HG03175 (cell line): Measurements from ENCODE around the gene KLHDC10.
"Not testable (repeated sequence)": the region's sequence is repeated elsewhere in the genome, so short reads cannot be mapped to it uniquely, and the experiment has no call there.

Source experiments
- ATAC-seq: cut with Tn5 transposase; IDR thresholded peaks from one replicate; pipeline ENCODE4 v1.9.1; 2021; ENCODE audit warnings: mild to moderate bottlenecking, moderate library complexity; ENCODE audit not compliant: unreplicated experiment

Gene KLHDC10

GRCh38 chr7:130071701-130072622, 1.6 kb downstream of the KLHDC10 start:
- ATAC-seq, result peak; percentile 35

- ATAC-seq, result no peak
Measured at GRCh38 chr7:130079846-130080394, 9.6 kb downstream of the KLHDC10 start.

DNA sequence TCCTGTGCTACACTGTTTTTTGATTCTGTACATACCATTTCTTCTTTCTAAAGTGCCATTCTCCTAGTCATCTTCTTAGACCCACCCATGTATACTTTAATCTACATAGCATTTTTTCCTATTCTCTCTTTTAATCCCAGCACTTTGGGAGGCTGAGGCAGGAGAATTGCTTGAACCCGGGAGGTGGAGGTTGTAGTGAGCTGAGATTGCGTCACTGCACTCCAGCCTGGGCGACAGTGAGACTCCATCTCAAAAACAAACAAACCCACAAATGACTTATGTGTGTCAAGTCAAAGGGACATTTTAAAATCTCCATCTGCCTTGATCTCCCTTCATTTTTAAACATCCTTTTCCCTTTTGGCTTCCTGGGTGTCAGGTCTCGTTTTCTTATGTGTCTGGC, 13.2 kb downstream of the KLHDC10 start:
- ATAC-seq, result not testable (repeated sequence)

DNA sequence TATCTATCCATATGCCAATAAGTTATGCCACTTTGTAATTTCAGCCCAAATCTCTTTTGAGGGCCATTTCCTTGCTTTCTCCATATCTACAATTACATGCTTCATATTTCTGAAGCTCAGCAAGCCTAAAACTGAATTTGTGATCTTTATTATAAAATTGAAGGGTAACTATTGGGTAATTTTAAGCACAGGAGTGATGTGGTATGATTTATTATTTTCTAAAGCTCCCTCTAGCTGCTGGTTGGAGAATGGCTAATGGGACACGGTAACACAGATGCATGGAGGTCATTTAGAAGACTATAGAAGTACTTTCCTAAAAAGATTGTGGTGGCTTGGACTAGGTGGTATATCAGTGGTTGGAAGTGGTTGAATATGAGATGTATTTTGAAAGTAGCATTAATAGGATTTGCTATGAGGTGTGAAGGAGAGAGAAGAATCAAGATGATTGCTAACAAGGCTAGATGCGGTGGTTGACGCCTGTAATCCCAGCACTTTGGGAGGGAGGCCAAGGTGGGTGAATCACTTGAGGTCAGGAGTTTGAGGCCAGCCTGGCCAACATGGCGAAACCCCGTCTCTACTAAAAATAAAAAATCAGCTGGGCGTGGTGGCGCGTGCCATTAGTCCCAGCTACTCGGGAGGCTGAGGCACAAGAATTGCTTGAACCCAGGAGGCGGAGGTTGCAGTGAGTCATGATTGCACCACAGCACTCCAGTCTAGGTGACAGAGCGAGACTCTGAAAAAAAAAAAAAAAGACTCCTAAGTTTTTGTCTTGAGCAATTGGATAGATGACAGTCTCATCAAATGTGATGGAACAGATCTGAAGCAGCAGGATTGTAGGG, 13.9 kb downstream of the KLHDC10 start:
- ATAC-seq, result no peak

- not testable (repeated sequence) for ATAC-seq
Measured at GRCh38 chr7:130085235-130085634, 14.9 kb downstream of the KLHDC10 start.

- ATAC-seq, result no peak
Measured at GRCh38 chr7:130086938-130087337, 16.6 kb downstream of the KLHDC10 start.

DNA sequence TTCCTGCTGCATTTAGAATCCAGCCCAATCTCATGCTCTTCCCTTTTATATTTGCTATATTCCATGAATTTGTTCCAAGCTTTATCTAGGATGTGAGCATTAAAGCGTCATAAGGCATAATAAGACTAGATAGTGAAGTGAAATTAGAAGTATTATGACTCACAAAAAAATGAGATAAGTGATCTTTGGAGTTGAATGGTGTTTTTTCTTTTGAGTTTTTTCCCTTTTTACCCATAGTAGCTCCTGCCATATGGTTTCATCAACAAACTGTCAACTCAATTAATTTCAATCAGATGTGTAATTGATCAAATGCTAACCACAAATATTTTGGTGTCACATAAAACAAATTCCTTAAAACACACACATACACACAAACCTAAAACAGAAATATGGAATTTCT, 17.0 kb downstream of the KLHDC10 start:
- no peak for ATAC-seq

- peak; percentile 56 for ATAC-seq
Measured at GRCh38 chr7:130090745-130091532, 20.6 kb downstream of the KLHDC10 start.

- ATAC-seq, result no peak
Measured at GRCh38 chr7:130091999-130092398, 21.7 kb downstream of the KLHDC10 start.

DNA sequence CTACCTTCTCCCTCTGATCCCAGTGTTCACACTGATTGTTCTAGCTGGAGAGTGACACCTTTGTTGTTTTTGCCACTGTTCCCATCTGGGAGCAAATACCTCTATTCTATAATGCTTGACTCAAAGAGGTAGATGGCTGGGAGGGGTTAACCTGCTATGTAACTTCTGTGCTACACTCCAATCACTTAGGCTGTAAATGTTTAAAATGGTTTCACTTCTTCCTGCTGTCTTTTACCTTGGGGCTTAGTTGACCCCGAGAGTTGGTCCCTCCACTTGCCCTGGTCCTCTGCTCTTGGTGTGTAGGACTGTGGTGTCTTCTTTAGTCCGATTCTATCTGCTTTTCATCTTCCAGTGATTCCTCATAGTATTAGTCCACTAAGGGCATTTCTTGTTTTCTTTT, 22.3 kb downstream of the KLHDC10 start:
- peak; percentile 56 for ATAC-seq

DNA sequence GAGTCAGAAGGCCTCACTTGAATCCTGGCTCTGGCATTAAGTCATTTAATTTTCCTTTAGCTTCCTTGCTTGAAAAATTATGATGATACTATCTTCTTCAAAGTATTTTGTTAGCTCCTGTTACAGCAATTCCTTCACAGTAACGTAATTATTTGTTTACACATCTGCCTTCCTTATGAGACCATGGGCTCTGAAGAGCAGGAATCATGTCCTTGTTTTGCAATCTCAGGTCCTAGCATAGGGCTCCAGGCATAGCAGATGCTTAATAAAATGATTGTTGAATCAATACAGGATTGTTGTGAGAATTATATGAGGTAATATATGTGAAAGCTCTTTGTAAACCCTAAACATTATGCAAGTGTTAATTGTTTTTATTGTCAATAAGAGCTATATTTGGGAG, 25.5 kb downstream of the KLHDC10 start:
- ATAC-seq, result no peak

GRCh38 chr7:130096243-130096827, 26.0 kb downstream of the KLHDC10 start:
- no peak for ATAC-seq

DNA sequence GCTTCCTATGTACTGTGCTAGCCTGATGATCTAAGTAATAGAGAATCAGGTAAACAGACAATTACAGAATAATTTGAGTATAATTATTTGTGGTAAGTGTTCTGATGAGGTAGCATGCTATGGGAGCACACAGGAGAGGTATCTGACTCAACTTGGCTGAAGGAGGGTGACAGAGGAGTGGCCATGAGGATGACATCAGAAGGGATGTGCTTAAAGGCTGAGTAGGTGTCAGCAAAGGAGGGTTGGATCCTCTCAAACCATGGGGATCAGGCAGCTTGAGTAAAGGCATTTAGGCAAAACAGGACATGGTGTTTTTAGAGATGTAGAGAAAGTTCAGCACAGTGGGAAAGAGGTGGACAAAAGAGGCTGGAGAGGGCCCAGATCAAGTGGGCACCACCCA, 29.0 kb downstream of the KLHDC10 start:
- no peak for ATAC-seq

GRCh38 chr7:130102588-130102987, 32.3 kb downstream of the KLHDC10 start:
- ATAC-seq, result no peak

- ATAC-seq, result no peak
Measured at GRCh38 chr7:130107949-130108674, 37.8 kb downstream of the KLHDC10 start.

DNA sequence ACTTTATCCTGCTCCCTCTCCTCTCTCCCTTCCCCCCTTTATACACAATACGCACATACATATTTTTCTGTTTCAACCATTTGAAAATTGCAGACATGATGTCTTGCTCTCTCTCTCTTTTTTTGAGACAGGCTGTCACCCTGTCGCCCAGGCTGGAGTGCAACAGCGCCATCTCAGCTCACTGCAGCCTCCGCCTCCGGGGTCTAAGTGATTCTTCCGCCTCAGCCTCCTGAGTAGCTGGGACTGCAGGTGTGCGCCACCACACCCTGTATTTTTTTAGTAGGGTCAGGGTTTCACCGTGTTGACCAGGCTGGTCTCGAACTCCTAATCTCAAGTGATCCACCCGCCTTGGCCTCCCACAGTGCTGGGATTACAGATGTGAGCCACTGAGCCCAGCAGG, 38.5 kb downstream of the KLHDC10 start:
- no peak for ATAC-seq

DNA sequence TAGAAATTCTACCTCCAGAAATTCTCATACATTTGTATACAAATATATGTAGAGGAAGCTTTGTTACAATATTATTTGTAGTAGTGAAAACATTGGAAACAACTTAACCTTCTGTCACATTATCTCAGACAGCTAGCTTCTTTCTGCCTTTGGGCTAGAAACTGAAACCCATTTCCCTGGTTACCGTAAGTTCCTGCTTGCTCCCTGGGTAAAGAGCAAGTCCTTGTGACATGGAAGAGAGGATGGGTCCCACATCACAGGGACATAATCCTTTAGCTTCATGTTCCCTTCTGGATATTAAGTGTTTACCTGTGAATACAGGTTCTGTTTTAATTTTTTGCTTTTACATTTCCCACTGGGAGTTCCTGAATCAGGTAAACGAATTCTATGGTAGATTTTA, 41.8 kb downstream of the KLHDC10 start:
- no peak for ATAC-seq

GRCh38 chr7:130112662-130113425, 42.5 kb downstream of the KLHDC10 start:
- ATAC-seq, result no peak

- ATAC-seq, result not testable (repeated sequence)
Measured at GRCh38 chr7:130113426-130113805, 43.1 kb downstream of the KLHDC10 start.
